Activated CD4-positive, alpha-beta T cell treated with anti-CD3 and anti-CD28 coated beads, Interleukin-2, amount 10 ng/mL, durations not matched to agents 7 days and 5 days (primary cell): ENCODE results near the gene MRFAP1L1. TPM values are rescaled to one million over a fixed set of nuclear protein-coding genes. Genes with fewer than 3 reads are reported as not detected.

Source experiments
- CTCF ChIA-PET: fragments of 350-600 bp; sonication (Branson Sonifier 250); formaldehyde crosslinking; loops from one replicate; lab custom pipeline; 2021; ENCODE audit warnings: antibody characterized with exemption; lab: Charles Lee
- POLR2A ChIA-PET: fragments of 350-600 bp; sonication (Branson Sonifier 250); formaldehyde crosslinking; loops from one replicate; lab custom pipeline; 2021; ENCODE audit warnings: antibody characterized with exemption; lab: Charles Lee
- DNase-seq: peaks from one replicate; pipeline ENCODE4 v3.0.0-alpha.2; 2020
- H3K27ac Mint-ChIP-seq: one replicate; pipeline ENCODE4 v1.8.0; 2021; ENCODE audit warnings: mild to moderate bottlenecking, moderate library complexity, mixed read lengths
- H3K27me3 Mint-ChIP-seq: one replicate; pipeline ENCODE4 v1.8.0; 2021; ENCODE audit warnings: mixed read lengths
- H3K36me3 Mint-ChIP-seq: one replicate; pipeline ENCODE4 v1.8.0; 2021; ENCODE audit warnings: low read depth, mixed read lengths
- H3K4me1 Mint-ChIP-seq: one replicate; pipeline ENCODE4 v1.8.0; 2021; ENCODE audit warnings: mixed read lengths
- H3K4me3 Mint-ChIP-seq: one replicate; pipeline ENCODE4 v1.8.0; 2021; ENCODE audit warnings: mild to moderate bottlenecking, moderate library complexity, mixed read lengths
- H3K9me3 Mint-ChIP-seq: one replicate; pipeline ENCODE4 v1.8.0; 2021; ENCODE audit warnings: mixed read lengths
- total RNA-seq, 2 experiments: library from RNA; stranded (reverse); gene quantifications; one replicate each; pipeline ENCODE4 v1.2.3, GENCODE V29; 2021

MRFAP1L1 gene
- total RNA-seq, 2 experiments from 2014 or later = 74.5 to 74.9 TPM

- CTCF ChIA-PET = interaction anchor here (0.6 to 2.1 kb wide), 6 partner anchors 14 to 1539 kb away, joined by 3 to 8 read pairs (median 3); partner anchors contain the start of gene MRFAP1
- Mint-ChIP-seq H3K4me3 (no peak overlapping the region), H3K4me1 (peaks cover 10% of the 10 kb centered on the region), H3K27ac (no peak overlapping the region), H3K36me3 (no peaks in the 10 kb centered on the region), H3K9me3 (no peaks in the 10 kb centered on the region), H3K27me3 (peaks cover 49% of the 10 kb centered on the region)
- POLR2A ChIA-PET = no interaction called here
- no peak for DNase-seq
These were observed 49.8 kb downstream of the MRFAP1L1 start for GRCh38 chr4:6659897-6660296.

- POLR2A ChIA-PET = interaction anchor here (0.9 kb wide), 1 partner anchor 16 kb away, joined by 3 read pairs; a partner anchor contains a TSS
- Mint-ChIP-seq H3K9me3 (no peaks in the 10 kb centered on the region), H3K36me3 (no peaks in the 10 kb centered on the region), H3K4me3 (peak overlapping the region; percentile 30), H3K4me1 (peaks cover 10% of the 10 kb centered on the region), H3K27me3 (peaks cover 46% of the 10 kb centered on the region), H3K27ac (no peak overlapping the region)
- peak; percentile 21 for DNase-seq
- CTCF ChIA-PET = interaction anchor here (0.5 to 2.1 kb wide), 11 partner anchors 12 to 412 kb away, joined by 3 to 8 read pairs (median 3); partner anchors contain the start of gene MRFAP1
These were observed 51.0 kb downstream of the MRFAP1L1 start for GRCh38 chr4:6658597-6659075.

GRCh38 chr4:6658209-6658595 lies 51.5 kb downstream of the MRFAP1L1 start:
- no peak for DNase-seq
- no peak overlapping the region for H3K27ac Mint-ChIP-seq
- H3K27me3 Mint-ChIP-seq = peaks cover 41% of the 10 kb centered on the region
- H3K4me1 Mint-ChIP-seq = peaks cover 10% of the 10 kb centered on the region
- H3K4me3 Mint-ChIP-seq = peak overlapping the region; percentile 30
- POLR2A ChIA-PET = no interaction called here
- H3K9me3 Mint-ChIP-seq = no peaks in the 10 kb centered on the region
- CTCF ChIA-PET = interaction anchor here (1.0 to 2.1 kb wide), 5 partner anchors 11 to 85 kb away, joined by 3 to 8 read pairs (median 3); no protein-coding TSS in a partner anchor
- no peaks in the 10 kb centered on the region for H3K36me3 Mint-ChIP-seq

Other genes starting within 250 kb of the MRFAP1L1 start
- gene PPP2R2C, start 237.3 kb downstream of the MRFAP1L1 start, total RNA-seq = not detected
- 10 to 100 TPM; 36.1 to 36.7 TPM for gene MAN2B2, start 134.7 kb downstream of the MRFAP1L1 start, total RNA-seq
- gene MRFAP1, start 69.2 kb downstream of the MRFAP1L1 start, total RNA-seq = 100 to 1,000 TPM in 1 of 2 experiments, 10 to 100 TPM in 1; 91.3 to 107 TPM
- 1 to 10 TPM; 5.3 to 7.2 TPM for gene S100P, start 16.0 kb downstream of the MRFAP1L1 start, total RNA-seq
- gene BLOC1S4, start 6.3 kb upstream of the MRFAP1L1 start, total RNA-seq = 10 to 100 TPM; 16.6 to 17.6 TPM
- gene KIAA0232, start 72.9 kb upstream of the MRFAP1L1 start, total RNA-seq = 10 to 100 TPM; 16.5 to 17.3 TPM
- gene TBC1D14, start 200.0 kb upstream of the MRFAP1L1 start, total RNA-seq = 10 to 100 TPM; 50.1 to 50.2 TPM